K562 (cell line): ENCODE data around the gene TMEM132C. TPM values are rescaled to one million over a fixed set of nuclear protein-coding genes. Genes with fewer than 3 reads are reported as not detected.

ENCODE experiments used
- ATAC-seq: fragments of 200-7000 bp; cut with Tn5 transposase; 3 replicates; pipeline ENCODE4 v1.9.1; 2020; ENCODE audit warnings: moderate library complexity
- BruUV-seq: library from RNA; stranded (reverse); fragments of 400-500 nt; replicated peaks from 2 replicates; lab custom pipeline; 2021; lab: Mats Ljungman, UMichigan
- CTCF ChIA-PET: fragments of 300-600 bp; formaldehyde crosslinking; extraction: SDS; loops from one replicate; lab custom pipeline; 2021; ENCODE audit warnings: low intra/inter-chr PET ratio; lab: Yijun Ruan, JAX
- POLR2A ChIA-PET: fragments of 300-600, 350-650 bp; sonication (Branson Sonifier 250); formaldehyde crosslinking; extraction: SDS; loops from one replicate; lab custom pipeline; 2021; ENCODE audit warnings: antibody characterized with exemption, inconsistent platforms; lab: Yijun Ruan, JAX
- DNase-seq, 4 experiments: peaks; one replicate each; pipeline versions ENCODE4 v3.0.0 to v3.0.0-alpha.2; 2011 to 2018; ENCODE audit warnings: low spot score in 3 of 4, mixed read lengths in 3 of 4; ENCODE audit errors: extremely low read depth in 1 of 4
- FAIRE-seq: peaks from 2 replicates; lab custom pipeline; 2011; peaks lifted over from hg19 to GRCh38; lab: Jason Lieb, UNC
- H2AFZ ChIP-seq: 2 replicates; pipeline ENCODE4 v1.6.0; 2011; ENCODE audit warnings: low read depth, low read length, control low read depth, inconsistent platforms
- H3K27ac ChIP-seq: fragments of 200-600 bp; 3 replicates; pipeline ENCODE4 v1.8.0; 2011; ENCODE audit warnings: low read depth, mild to moderate bottlenecking, control low read depth, inconsistent platforms, low read length, moderate library complexity, mixed read lengths; ENCODE audit errors: extremely low read depth
- H3K27me3 ChIP-seq, 2 experiments: fragments of 300-600 bp in 1 of 2; 2 replicates in 1 of 2; 3 replicates in 1 of 2; pipeline versions ENCODE4 v1.6.0 to v1.8.0; 2011; ENCODE audit warnings: inconsistent platforms in 2 of 2, low read length in 2 of 2, mild to moderate bottlenecking in 1 of 2, mixed read lengths in 1 of 2, moderate library complexity in 1 of 2; ENCODE audit not compliant: control insufficient read depth in 2 of 2, insufficient read depth in 2 of 2
- H3K36me3 ChIP-seq: fragments of 300-600 bp; 3 replicates; pipeline ENCODE4 v1.8.0; 2011; ENCODE audit warnings: mild to moderate bottlenecking, low read length, inconsistent platforms; ENCODE audit not compliant: control insufficient read depth, insufficient read depth
- H3K4me1 ChIP-seq, 2 experiments: fragments of 200-600 bp in 1 of 2; replicated peaks in 1 of 2; 2 replicates in 1 of 2; 3 replicates in 1 of 2; pipeline versions ENCODE4 v1.5.1 to v1.8.0; 2011; ENCODE audit warnings: inconsistent platforms in 2 of 2, low read length in 2 of 2, mild to moderate bottlenecking in 1 of 2, mixed read lengths in 1 of 2, moderate library complexity in 1 of 2; ENCODE audit not compliant: control insufficient read depth in 2 of 2, insufficient read depth in 2 of 2
- H3K4me2 ChIP-seq: 2 replicates; pipeline ENCODE4 v1.6.1; 2011; ENCODE audit warnings: low read length, control low read depth, inconsistent platforms, mixed read lengths; ENCODE audit not compliant: insufficient read depth
- H3K4me3 ChIP-seq: fragments of 200-600 bp; sonication (generic), shearing (Covaris generic); 2 replicates; pipeline ENCODE4 v1.5.1; 2016; ENCODE audit warnings: control low read depth, inconsistent platforms
- H3K79me2 ChIP-seq: fragments of 200-600 bp; 3 replicates; pipeline ENCODE4 v1.8.0; 2011; ENCODE audit warnings: low read length, inconsistent platforms; ENCODE audit not compliant: control insufficient read depth, insufficient read depth
- H3K9ac ChIP-seq, 2 experiments: 2 replicates each; pipeline versions ENCODE4 v1.6.0 to v1.6.1; 2011; ENCODE audit warnings: low read depth in 2 of 2, low read length in 2 of 2, control low read depth in 1 of 2, inconsistent platforms in 1 of 2, mild to moderate bottlenecking in 1 of 2, mixed read lengths in 1 of 2; ENCODE audit not compliant: insufficient read depth in 1 of 2
- H3K9me1 ChIP-seq: one replicate; pipeline ENCODE4 v1.6.0; 2011; ENCODE audit warnings: inconsistent platforms, mild to moderate bottlenecking, low read length, moderate library complexity; ENCODE audit not compliant: control insufficient read depth, insufficient read depth
- H3K9me3 ChIP-seq: replicated peaks from 2 replicates; pipeline ENCODE4 v1.5.1; 2011; ENCODE audit warnings: low read depth, low read length, inconsistent platforms; ENCODE audit not compliant: control insufficient read depth, insufficient read depth
- H4K20me1 ChIP-seq: replicated peaks from 2 replicates; pipeline ENCODE4 v1.6.1; 2011; ENCODE audit warnings: low read length, inconsistent platforms, mixed read lengths; ENCODE audit not compliant: control insufficient read depth, insufficient read depth
- BDP1 ChIP-seq: IDR thresholded peaks from 3 replicates; pipeline ENCODE4 v1.6.1; 2011; ENCODE audit not compliant: insufficient read length, insufficient read depth
- CREBBP ChIP-seq: IDR thresholded peaks from one replicate; pipeline ENCODE4 v1.6.1; 2012; ENCODE audit warnings: low read depth, mild to moderate bottlenecking, control low read depth, inconsistent platforms, low read length
- HMBOX1 ChIP-seq: sonication (generic); IDR thresholded peaks from 2 replicates; pipeline ENCODE4 v1.6.1; 2016
- TFAP4 ChIP-seq: sonication (generic); formaldehyde crosslinking; IDR thresholded peaks from 2 replicates; pipeline ENCODE4 v1.8.0; 2022; ENCODE audit warnings: missing genetic modification reagents, mild to moderate bottlenecking, moderate library complexity, borderline replicate concordance
- U2AF2 ChIP-seq: fragments of 200-400 bp; formaldehyde crosslinking; optimal IDR thresholded peaks from 2 replicates; pipeline ENCODE3; 2017; ENCODE audit warnings: low read depth, mild to moderate bottlenecking, low read length
- ZBTB1 ChIP-seq: sonication (generic); formaldehyde crosslinking; IDR thresholded peaks from 2 replicates; pipeline ENCODE4 v1.8.1; 2023; ENCODE audit warnings: missing genetic modification reagents, low read depth, mild to moderate bottlenecking, borderline replicate concordance
- ZBTB34 ChIP-seq: fragments of 250-450 bp; sonication (Bioruptor Pico); IDR thresholded peaks from 2 replicates; pipeline ENCODE4 v1.8.0; 2021; ENCODE audit warnings: mild to moderate bottlenecking, moderate library complexity
- ZNF174 ChIP-seq: fragments of 250-450 bp; sonication (Bioruptor Pico); IDR thresholded peaks from 2 replicates; pipeline ENCODE4 v1.4.0; 2020; ENCODE audit warnings: mild to moderate bottlenecking
- ZNF445 ChIP-seq: fragments of 250-450 bp; sonication (Bioruptor Pico); IDR thresholded peaks from 2 replicates; pipeline ENCODE4 v1.4.0; 2020; ENCODE audit warnings: low read depth, mild to moderate bottlenecking, moderate library complexity
- ZNF740 ChIP-seq, 3 experiments: fragments of 200-800 bp in 1 of 3; sonication (Bioruptor generic) in 1 of 3; sonication (generic) in 1 of 3; formaldehyde crosslinking in 1 of 3; IDR thresholded peaks; 2 replicates each; pipeline versions ENCODE4 v1.6.1 to v1.8.0; 2016 to 2022; ENCODE audit warnings: mild to moderate bottlenecking in 2 of 3, missing compliant biosample characterization in 2 of 3, missing genetic modification characterization in 2 of 3, missing genetic modification reagents in 1 of 3
- ZNF75A ChIP-seq: fragments of 450-650 bp; formaldehyde crosslinking; IDR thresholded peaks from 2 replicates; pipeline ENCODE4 v1.4.0; 2020; ENCODE audit warnings: mild to moderate bottlenecking
- ZNF79 ChIP-seq: fragments of 250-450 bp; sonication (Bioruptor Pico); IDR thresholded peaks from 2 replicates; pipeline ENCODE4 v1.4.0; 2020; ENCODE audit warnings: low read depth, mild to moderate bottlenecking, moderate library complexity
- ZNF830 ChIP-seq: fragments of 250-450 bp; sonication (Bioruptor Pico); IDR thresholded peaks from 2 replicates; pipeline ENCODE4 v1.5.0; 2021; ENCODE audit warnings: mild to moderate bottlenecking
- ZSCAN32 ChIP-seq: fragments of 450-650 bp; formaldehyde crosslinking; IDR thresholded peaks from 2 replicates; pipeline ENCODE4 v1.4.0; 2020; ENCODE audit warnings: mild to moderate bottlenecking, moderate library complexity
- WGBS: fragments of 100-300 bp; shearing (Covaris generic); methylation state at CpG from one replicate; pipeline ENCODE4 v1.1.6; 2016; ENCODE audit warnings: low coverage, mixed read lengths; ENCODE audit not compliant: insufficient coverage; ENCODE audit errors: missing lambda C conversion rate; 5-methylcytosine and 5-hydroxymethylcytosine counted together
- in situ Hi-C: fragments of 300-500 bp; cut with MboI; formaldehyde crosslinking; loops from 4 replicates; pipeline ENCODE4 v1.15.0; 2018; ENCODE audit warnings: inconsistent platforms, mixed read lengths
- intact Hi-C: fragments of 100-400 bp; cut with micrococcal nuclease; formaldehyde crosslinking; loops from 2 replicates; pipeline ENCODE4 v1.14.2; 2022
- polyA plus RNA-seq, 8 experiments: library from polyadenylated mRNA; depleted of rRNA in 4 of 8; stranded (reverse) in 5 of 8; unstranded in 3 of 8; fragments of >200 nt; fragmentation: Nextera tagmentation in 2 of 8; fragmentation: Illumina TruSeq in 1 of 8; extraction: Ambion mirVana in 2 of 8; extraction: Trizol in 1 of 8; gene quantifications; 2 replicates each; pipeline versions ENCODE4 v1.2.1 to v1.2.3, GENCODE V29; 2011 to 2014; ENCODE audit warnings: inconsistent platforms in 1 of 8, missing spikeins in 1 of 8
- total RNA-seq, 7 experiments: library from RNA; depleted of rRNA in 6 of 7; stranded (reverse); fragments of >200 nt in 6 of 7; fragmentation: Illumina TruSeq in 2 of 7; extraction: Trizol in 2 of 7; gene quantifications; 2 replicates each; pipeline versions ENCODE4 v1.2.1 to v1.2.3, GENCODE V29; 2011 to 2021; ENCODE audit warnings: low replicate concordance in 1 of 7

Gene TMEM132C
- total and polyA plus RNA-seq, 9 of the 15 experiments (the other 6 are each of a cell fraction or from before 2014, with no cell fraction given): not detected

- no peak for TF ChIP-seq ZNF740 (CRISPR knock-in tag; IDR thresholded peaks at IDR 0.05)
- no peak for TF ChIP-seq ZNF740 (tag; IDR thresholded peaks at IDR 0.05)
These were observed 277.0 kb downstream of the TMEM132C start (continued) for GRCh38 chr12:128543971-128544370.

- Histone ChIP-seq H3K79me2 (no peaks in the 10 kb centered on the region), H3K4me3 (no peak overlapping the region), H2AFZ (no peak overlapping the region), H3K9me1 (no peaks in the 10 kb centered on the region), H3K27me3 (peaks cover under 1 to 36% of the 10 kb centered on the region in 2 experiments; a peak in 2 of 5 replicates), H3K27ac (no peak overlapping the region), H3K4me1 (no peaks in the 10 kb centered on the region), H3K36me3 (no peaks in the 10 kb centered on the region), H3K4me2 (no peak overlapping the region), H3K9me3 (no peaks in the 10 kb centered on the region), H3K9ac (no peak overlapping the region), H4K20me1 (no peaks in the 10 kb centered on the region)
- ChIA-PET POLR2A (no interaction called here), CTCF (no interaction called here)
- intact Hi-C loops (no loop called here), in situ Hi-C loops (no loop called here)
- WGBS: 4% methylated on average over 3 of the region's 3 CpGs
- DNase-seq: no peak
- no TSS peak for BruUV-seq
- no peak for FAIRE-seq
- no peak for ATAC-seq
- no peak for TF ChIP-seq ZBTB1 (CRISPR knock-in tag)
- no peak for TF ChIP-seq ZNF79 (CRISPR knock-in tag)
- no peak for TF ChIP-seq CREBBP
- no peak for TF ChIP-seq HMBOX1
- no peak for TF ChIP-seq U2AF2
- TF ChIP-seq ZNF830 (CRISPR knock-in tag): no peak
- no peak for TF ChIP-seq BDP1
- no peak for TF ChIP-seq ZBTB34 (CRISPR knock-in tag)
- no peak for TF ChIP-seq ZNF75A (CRISPR knock-in tag)
- TF ChIP-seq ZNF445 (CRISPR knock-in tag): no peak
- TF ChIP-seq ZNF174 (CRISPR knock-in tag): no peak
- TF ChIP-seq TFAP4 (CRISPR knock-in tag): no peak
- TF ChIP-seq ZSCAN32 (CRISPR knock-in tag): no peak
These were observed 282.0 kb downstream of the TMEM132C start for GRCh38 chr12:128548949-128549348.
